Activated CD8-positive, alpha-beta memory T cell treated with anti-CD3 and anti-CD28 coated beads for 1 hour (primary cell): ENCODE data around the gene SFT2D1.

Source experiments
- DNase-seq, 2 donors: peaks; one replicate each; pipeline ENCODE4 v3.0.0-alpha.2; 2020; ENCODE audit warnings: low read depth in 1 of 2; ENCODE audit errors: extremely low read depth in 1 of 2

Gene SFT2D1

GRCh38 chr6:166335378-166336302 is 6.7 kb downstream of the SFT2D1 start:
- no peak for DNase-seq

- DNase-seq: no peak
These were observed 7.5 kb downstream of the SFT2D1 start for GRCh38 chr6:166334878-166335277.

- no peak for DNase-seq
These were observed 9.0 kb downstream of the SFT2D1 start for GRCh38 chr6:166333172-166333995.

GRCh38 chr6:166331503-166332415 is 10.6 kb downstream of the SFT2D1 start:
- no peak for DNase-seq

- DNase-seq: no peak
These were observed 11.7 kb downstream of the SFT2D1 start for GRCh38 chr6:166330612-166331011.

GRCh38 chr6:166325383-166326042 is 16.8 kb downstream of the SFT2D1 start:
- no peak for DNase-seq

GRCh38 chr6:166323395-166323794 is 18.9 kb downstream of the SFT2D1 start:
- DNase-seq: no peak

GRCh38 chr6:166318649-166319600 is 23.4 kb downstream of the SFT2D1 start:
- DNase-seq: no peak

GRCh38 chr6:166318227-166318626 is 24.1 kb downstream of the SFT2D1 start:
- no peak for DNase-seq

GRCh38 chr6:166317261-166318212 is 24.8 kb downstream of the SFT2D1 start:
- DNase-seq: no peak

- no peak for DNase-seq
These were observed 26.9 kb downstream of the SFT2D1 start for GRCh38 chr6:166315436-166315835.

GRCh38 chr6:166314454-166314853 is 27.9 kb downstream of the SFT2D1 start:
- DNase-seq: no peak

GRCh38 chr6:166313255-166314070 is 28.9 kb downstream of the SFT2D1 start:
- peak in 1 of 2 donors; percentile 12 for DNase-seq

GRCh38 chr6:166312832-166313231 is 29.5 kb downstream of the SFT2D1 start:
- DNase-seq: no peak

GRCh38 chr6:166310634-166311033 is 31.7 kb downstream of the SFT2D1 start:
- DNase-seq: no peak

- DNase-seq: no peak
These were observed 32.4 kb downstream of the SFT2D1 start for GRCh38 chr6:166309977-166310376.
